IPS DF 4.7 (cell line): Measurements from ENCODE around the gene NAGA.
"Not testable (repeated sequence)": the region's sequence is repeated elsewhere in the genome, so short reads cannot be mapped to it uniquely, and the experiment has no call there.

Experiments
- DNase-seq: peaks from one replicate; pipeline ENCODE4 v3.0.0-alpha.2; 2013; ENCODE audit warnings: low spot score; ENCODE audit errors: extremely low read depth

The NAGA gene

GRCh38 chr22:42076764-42077485 lies 6.3 kb upstream of the NAGA start:
- DNase-seq: no peak

- no peak for DNase-seq
Observed at GRCh38 chr22:42074846-42075676, 4.4 kb upstream of the NAGA start.

DNA sequence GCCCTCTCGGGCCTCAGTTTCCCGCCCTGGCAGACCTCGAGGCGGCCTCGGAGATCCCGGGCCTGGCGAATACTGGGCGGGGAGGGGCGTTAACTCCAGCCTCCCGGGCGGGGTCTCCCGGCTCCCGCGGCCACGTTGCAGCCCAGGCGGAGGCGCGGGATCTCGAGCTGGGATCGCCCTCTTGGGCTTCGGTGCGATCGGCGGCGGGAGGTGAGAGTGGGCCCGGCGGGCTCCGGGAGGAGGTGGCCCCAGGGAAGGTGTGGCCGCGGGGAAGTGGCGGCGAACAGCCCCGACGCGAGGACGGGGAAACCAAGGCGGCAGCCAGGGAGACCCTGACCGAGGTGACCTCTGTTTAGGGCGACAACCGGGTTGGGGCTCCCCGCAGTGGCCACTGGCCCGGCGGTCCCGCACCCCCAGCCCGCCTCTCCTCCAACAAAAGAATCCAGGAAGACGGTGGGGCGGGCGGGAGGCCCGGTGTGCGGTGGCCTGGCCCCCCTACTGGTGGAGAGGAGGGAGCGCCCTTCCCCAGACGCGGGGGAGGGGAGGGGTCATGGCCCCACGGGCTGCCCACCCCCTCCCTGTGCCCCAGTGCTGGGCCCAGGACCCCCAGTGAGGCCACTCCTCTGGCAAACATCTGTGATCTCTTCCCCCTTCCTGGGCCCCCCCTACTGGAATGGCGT lies 3.7 kb upstream of the NAGA start, which contains the start of gene PHETA2:
Gene PHETA2 (plus strand): TSS at position 117 of the 680 bp plus-strand sequence. CDS start 3,046 bp downstream, outside the sequence.
- no peak for DNase-seq

- no peak for DNase-seq
Observed at GRCh38 chr22:42073621-42074041, 3.0 kb upstream of the NAGA start.

- no peak for DNase-seq
Observed at GRCh38 chr22:42072606-42073330, 2.2 kb upstream of the NAGA start.

DNA sequence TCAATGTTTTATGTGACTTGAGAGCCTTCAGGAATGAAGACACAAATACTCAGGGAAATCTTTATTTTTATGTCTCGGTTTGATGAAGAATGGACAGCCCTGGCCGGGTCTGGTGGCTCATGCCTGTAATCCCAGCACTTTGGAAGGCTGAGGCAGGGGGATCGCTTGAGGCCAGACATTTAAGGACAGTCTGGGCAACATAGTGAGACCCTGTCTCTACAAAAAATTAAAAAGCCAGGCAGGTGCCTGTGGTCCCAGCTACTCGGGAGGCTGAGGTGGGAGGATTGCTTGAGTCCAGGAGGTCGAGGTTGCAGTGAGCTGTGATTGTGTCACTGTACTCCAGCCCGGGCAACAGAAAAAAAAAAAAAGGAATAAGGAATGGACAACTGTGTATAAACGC lies 896 bp upstream of the NAGA start:
- not testable (repeated sequence) for DNase-seq

DNA sequence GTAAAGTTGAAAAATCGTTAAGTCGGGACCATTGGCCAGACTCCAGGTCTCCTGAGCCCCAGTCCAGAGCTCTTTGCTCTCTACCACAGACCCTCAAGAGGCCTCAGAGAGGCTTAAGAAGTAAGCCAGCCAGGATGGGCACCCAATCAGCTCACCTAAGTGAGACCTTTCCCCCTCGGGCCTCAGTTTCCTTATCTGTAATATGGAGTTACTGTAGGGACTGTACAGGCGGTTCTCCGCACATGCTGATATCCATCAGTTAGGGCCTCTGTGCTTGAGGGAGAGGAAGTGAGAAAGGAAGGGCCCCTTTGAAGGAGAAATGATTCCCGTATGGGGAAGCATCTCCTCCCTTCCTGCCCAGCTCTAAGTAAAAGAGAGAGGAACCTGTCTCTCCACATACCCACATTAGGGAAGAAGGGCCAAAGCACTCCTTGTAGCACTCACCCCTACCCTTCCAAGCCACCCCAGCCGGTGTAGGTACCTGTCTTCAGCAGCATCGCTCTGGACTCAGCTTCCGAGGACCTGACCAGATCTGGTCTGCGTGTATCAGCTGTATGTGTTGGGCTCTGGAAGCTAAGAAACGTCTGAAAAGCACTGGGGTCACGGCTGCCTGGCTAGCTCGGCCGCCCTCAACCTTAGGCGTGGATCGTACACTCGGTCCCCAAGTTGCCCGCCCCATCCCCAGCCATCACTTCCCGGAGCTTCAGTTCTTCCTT lies 653 bp downstream of the NAGA start:
- DNase-seq: no peak

DNA sequence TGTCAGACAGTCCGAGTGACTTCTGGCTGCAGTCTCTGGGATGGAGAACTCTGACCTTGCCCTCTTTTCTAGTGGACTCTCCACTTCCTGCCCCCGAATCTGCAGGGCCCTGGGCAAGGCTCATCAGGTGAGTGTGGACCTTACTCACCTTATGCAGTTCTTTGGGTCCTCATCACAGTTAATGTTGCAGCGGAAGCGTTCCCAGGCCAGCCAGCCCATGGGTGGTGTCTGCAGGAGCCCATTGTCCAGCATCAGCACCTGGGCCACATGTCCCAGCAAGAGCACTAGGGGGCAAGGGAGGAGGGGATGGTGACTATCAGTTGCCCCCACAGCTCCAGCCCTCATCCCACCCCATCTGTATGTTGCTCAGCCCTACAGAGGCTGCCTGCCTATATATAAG lies 2.3 kb downstream of the NAGA start:
- DNase-seq: no peak

DNA sequence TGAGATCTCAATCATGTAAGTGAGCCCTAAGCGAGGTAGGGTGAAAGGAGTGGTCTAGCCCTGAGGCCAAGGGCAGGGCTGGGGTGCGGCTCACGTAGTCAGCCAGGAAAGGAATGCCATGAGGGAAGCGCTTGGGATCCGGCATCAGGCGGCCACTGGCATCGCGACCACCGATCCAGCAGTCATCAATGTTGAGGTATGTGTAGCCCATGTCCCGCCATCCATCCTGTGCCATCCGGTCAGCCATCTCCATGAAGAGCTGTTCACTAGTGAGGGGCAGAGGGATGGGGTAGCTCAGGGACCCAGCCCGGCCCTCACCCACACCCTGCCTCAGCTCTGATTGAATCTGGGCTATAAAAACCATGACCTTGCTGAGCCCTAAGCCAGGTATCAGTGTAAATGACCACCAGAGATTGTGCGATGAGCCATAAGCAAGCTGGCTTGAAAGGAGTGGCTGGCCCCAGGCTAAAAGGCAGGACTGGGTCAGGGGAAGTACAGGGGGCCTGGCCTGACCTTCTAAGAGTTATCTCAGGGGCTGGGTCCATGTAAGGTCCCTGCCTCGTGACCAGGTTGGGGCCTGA lies 2.9 kb downstream of the NAGA start:
- DNase-seq: no peak

DNA sequence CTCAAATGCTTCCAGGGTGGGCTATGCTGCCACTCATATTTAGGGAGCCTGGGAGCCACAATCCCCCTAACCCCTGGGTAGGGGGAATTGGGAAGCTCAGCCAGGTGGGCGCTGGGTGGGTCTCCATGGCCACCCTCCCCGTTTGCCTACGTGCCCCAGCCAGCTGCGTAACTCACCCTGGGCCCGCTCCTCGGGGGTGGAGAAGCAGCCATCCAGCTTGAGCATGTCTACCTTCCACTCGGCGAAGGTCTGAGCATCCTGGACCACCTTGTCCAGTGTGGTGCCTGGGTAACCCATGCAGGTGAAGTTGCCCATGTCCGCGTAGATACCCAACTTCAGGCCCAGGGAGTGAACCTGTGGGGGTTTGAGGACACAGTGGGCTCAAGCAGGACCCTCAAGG lies 3.7 kb downstream of the NAGA start:
- DNase-seq: no peak

GRCh38 chr22:42066126-42066761 lies 4.4 kb downstream of the NAGA start:
- DNase-seq: no peak

- no peak for DNase-seq
Observed at GRCh38 chr22:42065438-42066125, 5.0 kb downstream of the NAGA start.

GRCh38 chr22:42064629-42065028 lies 6.0 kb downstream of the NAGA start:
- DNase-seq: no peak

DNA sequence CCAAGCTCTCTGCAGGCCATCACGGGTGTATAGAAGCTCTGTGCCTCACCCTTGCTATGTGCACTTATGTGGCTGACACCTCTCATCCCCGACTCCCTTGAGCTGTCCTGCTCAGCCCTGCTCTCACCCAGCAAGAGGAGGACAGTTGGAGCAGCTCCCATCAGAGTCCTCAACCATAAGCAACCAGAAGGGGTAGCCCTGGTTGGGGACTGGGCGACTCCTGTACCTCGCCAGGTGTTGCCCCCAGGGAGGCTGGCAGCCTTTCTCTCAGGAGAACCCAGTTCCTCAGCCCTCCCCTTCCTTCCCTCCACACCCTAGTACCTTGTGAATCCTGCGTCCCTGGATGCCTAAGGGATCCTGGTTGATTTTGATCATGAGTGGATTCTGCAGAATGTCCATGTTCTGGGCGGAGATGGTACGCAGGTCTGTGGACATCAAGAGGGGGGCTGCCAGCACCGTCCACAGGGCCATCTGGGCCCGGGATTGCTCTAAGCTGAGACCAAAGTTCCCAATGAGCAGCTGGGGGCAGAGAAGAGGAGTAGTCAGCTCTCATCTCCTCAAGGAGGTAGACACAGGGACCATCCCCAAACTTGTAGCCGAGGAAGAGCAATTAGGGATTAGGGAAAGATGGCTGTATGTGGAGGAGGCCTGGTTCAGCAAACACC lies 8.0 kb downstream of the NAGA start:
- DNase-seq: no peak

- no peak for DNase-seq
Observed at GRCh38 chr22:42061041-42061440, 9.6 kb downstream of the NAGA start.

DNA sequence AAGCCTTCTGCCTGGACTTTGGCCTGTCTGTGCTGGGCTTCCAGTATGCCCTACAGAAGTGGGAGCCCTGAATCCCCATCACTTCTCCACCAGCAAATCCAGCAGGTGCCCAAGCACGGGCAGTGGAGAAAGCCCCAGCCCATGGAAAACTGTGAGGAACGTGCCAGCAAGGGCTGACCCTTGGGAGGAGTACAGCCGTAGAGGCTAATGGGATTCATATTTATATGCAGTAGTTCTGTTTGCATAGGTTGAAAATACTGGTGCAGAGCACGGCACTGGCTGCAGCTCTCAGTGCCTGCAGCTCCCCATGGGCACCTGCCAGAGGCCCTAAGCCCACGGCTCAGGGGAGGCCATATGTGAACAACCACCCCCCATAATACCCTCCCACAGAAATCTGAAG lies 10.1 kb downstream of the NAGA start:
- no peak for DNase-seq

GRCh38 chr22:42056757-42057511 lies 13.7 kb downstream of the NAGA start:
- DNase-seq: no peak

GRCh38 chr22:42052765-42053164 lies 17.8 kb downstream of the NAGA start:
- DNase-seq: no peak
